GM21447 (cell line): ENCODE measurements around the gene RAC3.

Experiments used
- ATAC-seq: cut with Tn5 transposase; IDR thresholded peaks from one replicate; pipeline ENCODE4 v1.9.1; 2021; ENCODE audit not compliant: unreplicated experiment

The RAC3 gene

DNA sequence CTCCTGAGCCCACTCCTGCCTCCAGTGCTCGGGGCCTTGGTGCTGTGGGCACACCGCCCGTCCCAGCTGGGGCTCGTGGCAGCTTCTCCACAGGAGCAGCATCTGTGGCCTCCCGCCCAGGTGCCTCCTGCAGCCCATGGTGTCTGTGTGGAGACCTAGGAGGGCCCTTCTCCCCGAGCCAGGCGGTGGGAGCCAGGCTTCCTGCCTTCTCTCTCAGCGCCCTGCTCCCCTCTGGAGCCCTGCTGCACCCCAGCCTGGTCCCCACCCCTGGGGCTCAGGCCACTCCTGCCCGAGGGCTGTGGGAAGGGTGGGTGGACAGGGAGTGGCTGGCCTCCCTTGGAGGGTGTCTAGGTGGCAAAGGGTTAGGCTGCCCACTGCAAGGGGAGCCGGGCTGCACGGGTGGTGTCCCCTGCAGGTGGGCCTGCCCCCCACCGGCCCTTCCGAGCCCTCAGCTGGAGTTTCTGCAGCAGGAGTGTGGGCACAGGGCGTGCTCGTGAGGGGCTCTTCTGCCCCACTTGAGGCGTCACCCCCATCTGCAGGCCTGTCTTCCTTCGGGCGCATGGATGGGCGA lies 19.8 kb upstream of the RAC3 start:
- ATAC-seq, result no peak

DNA sequence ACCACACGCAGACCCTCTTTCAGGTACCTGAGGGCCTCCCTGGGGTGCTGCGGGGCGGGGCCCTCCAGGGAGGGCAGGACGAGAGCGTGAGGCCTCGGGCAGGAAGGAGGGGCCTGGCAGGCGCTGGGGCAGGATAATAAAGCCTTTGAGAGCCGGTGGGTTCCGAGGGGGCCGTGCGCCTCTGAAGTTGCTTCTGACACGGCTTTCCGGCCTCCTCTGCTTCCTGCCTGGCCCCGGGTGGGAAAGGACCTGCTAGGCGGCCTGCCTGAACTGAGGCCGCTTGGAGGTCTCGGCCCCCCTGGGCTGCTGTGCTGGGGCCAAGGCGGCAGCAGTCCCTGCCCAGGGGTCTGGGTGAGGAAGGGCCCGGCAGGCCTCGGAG lies 19.2 kb upstream of the RAC3 start:
- ATAC-seq, result no peak

DNA sequence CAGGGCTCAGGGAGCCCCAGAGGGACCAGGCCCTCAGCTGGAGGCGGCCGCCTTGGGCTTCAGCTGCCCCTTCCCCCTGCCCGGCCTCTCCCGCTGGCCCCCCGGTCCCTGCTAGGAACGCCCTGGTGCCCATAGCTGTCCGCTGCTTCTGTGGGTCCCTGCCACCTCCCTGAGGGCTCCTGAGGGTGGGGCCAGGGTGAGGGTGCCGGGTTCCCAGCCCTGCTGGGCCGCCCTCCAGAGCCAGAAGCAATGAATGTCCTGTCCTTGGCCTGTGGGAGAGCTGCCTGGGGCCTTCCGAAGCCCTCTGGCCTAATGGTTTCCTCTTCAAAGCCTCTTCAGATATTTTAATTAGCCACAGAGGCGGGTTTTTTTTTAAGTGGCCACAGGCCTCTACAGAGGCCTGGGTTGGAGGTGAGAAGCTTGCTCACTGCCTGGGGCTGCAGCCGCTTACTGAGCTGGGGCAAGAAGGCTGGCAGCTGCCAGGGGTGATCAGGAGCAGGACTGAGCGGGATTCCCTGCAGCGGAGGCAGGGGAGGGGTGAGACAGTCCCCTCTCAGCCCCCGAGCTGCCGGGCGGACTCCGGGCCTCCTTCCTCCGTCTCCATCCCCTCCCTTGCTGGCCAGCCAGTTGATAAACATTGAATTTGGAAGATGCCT lies 18.7 kb upstream of the RAC3 start:
- no peak for ATAC-seq

DNA sequence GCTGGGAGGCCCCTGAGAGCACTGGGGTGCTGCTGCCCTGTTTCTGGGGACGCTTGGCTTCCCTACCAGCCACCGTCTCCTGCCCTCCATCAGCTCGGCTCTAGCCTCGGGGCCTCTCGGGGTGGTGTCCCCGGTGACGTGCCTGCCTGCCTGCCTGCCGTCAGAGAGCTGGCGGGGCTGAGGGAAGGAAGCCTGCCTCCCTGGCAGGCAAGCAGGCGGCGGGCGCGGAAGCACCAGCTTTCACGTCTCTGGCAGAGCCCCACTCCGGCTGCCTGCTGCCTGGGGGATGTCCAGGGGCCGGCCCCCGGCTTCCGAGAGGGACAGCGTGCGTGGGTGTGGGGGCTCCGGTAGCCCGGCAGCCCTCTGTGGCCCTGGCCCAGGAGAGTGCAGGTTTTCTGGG lies 18.1 kb upstream of the RAC3 start:
- ATAC-seq, result no peak

DNA sequence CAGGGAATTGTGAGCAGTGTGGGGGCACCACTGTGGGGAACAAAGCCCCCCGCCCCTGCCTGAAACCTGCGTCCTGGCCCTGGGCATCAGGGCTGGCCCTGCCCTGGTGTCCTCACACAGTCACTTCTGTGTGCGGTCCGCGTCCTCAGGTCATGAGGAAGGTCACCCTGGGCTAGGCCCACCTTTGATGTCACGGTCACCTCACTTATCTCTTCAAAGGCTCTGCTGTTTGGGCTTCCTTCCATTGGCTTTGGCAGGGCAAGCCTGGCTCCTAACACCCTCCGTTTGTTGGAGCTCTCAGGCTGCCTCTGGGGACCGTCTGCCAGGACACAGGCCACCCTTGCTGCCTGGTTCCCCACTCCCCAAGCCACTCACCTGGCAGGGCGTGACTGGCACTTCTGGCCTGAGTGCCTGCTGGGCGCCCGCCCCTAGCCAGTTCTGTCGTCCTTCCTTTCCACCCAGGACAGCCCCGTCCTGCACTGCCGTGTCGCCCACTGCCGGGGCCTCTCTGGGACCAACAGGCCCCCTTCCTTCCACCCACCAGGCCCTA lies 17.6 kb upstream of the RAC3 start:
- ATAC-seq, result no peak

DNA sequence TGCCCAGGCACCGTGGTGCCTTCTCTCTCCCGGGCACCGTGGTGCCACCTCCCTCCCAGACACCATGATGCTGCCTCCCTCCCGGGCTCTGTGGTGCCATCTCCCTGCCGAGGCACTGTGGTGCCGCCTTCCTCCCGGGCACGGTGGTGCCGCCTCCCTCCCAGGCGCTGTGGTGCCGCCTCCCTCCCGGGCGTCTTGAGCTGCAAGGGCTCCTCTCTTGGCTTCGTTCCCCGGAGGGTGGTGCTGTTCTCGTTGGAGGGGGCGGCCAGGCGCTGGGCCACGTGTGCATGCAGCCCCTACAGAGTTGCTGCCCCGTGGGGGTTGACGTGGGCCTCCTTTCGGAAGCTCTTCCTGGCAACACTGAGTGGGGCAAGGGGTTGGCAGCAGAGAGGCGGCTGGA lies 17.0 kb upstream of the RAC3 start:
- ATAC-seq, result no peak

DNA sequence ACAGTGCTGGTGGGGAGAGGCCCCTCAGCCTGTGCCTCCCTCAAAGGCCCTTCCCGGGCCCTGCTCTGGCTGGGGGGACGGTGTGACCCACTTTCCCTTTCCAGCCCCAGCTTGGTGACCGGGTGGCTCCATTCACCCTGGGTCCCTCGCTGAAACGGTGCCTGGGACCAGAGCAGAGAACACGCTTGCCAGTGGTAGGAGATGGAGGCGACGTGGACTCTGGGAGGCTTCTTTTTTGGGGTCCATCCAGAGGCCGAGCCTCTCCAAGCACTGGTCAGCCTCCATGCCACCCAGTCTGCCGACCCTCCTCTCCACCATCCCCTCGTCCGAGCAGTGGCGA lies 16.5 kb upstream of the RAC3 start:
- no peak for ATAC-seq

DNA sequence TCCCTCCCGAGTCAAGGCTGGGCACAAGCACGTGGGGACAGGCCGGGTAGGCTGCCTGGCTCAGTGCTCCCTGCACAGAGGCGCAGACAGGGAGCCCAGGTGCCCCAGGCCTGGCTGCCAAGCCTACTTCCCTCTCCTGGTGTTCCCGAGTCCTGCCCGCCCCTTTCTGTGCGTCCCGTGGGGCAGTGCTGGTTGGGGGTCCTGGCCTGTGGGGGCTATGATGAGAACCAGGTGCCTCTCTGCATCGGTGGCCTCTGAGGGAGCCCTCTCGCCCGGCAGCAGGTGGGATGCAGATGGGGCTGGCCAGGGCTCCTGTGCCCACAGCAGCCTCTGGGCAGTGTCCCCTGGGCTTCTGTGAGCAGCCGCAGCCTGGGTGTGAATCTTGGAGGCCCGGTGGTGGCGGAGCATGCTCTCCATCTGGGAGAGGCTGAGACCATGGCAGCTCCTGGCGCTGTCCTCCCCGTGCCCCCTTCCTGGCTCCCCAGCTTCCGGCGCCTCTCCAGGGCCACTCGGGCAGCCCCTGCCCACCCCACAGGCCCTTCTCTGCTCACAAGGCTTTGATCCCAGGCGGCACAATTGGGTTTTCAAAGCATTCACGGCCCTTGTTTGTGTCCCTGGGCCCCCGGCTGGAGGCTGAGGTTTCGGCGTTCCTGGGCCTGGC lies 16.0 kb upstream of the RAC3 start:
- no peak for ATAC-seq

DNA sequence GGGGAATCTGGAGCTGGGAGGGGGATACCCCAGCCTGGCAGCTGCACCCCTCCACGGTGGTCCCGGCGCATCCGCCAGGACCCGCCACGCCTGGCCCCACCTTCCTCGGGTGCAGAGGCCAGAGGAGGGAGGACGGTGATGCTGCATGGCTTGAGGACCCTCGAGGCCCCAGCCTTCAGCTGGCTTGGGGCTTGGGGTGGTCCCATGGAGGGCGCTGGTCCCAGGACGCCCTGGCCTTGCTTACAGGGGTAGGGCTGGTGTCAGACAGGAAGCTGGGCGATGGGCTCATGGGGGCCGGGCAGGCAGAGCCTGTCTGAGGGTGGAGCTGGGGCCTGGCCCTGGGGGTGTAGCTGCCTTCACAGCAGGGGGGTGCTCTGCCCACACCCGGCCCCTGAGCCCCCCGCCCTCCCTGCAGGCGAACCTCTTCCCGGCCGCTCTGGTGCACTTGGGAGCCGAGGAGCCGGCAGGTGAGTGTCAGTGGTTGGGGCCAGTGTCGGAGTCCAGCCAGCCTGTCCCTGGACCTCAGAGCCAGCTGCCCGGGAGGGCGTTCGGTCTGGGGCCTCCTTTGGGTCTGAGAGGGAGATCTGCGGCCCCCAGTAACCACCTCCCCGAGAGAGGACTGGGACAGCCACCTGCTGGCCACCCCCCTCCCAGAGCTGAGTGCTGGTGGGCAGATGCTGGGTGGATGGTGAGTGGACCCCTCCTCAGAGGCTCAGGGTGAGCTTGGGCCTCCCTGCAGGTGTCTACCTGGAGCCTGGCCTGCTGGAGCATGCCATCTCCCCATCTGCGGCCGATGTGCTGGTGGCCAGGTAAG lies 15.2 kb upstream of the RAC3 start:
- ATAC-seq, result no peak

DNA sequence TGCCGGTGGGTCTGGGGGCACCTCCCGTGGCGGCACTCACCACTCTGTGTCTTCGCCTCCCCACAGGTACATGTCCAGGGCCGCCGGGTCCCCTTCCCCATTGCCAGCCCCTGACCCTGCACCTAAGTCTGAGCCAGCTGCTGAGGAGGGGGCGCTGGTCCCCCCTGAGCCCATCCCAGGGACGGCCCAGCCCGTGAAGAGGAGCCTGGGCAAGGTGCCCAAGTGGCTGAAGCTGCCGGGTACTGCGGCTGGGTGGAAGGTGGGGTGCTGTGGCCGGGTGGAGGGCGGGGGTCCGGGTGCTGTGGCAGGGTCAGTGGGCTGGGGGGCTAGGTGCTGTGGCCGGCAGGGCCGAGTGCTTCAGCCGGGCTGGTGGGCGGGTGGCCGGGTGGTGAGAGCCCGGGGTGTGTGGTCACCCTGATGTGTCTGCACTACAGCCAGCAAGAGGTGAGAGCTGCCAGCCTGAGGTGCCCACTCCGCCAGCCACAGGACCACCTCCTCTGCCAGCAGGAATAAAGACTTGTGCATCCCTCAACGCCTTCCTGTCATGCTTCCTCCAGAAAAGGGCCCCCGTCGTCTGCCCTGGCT lies 14.5 kb upstream of the RAC3 start:
- ATAC-seq, result no peak

DNA sequence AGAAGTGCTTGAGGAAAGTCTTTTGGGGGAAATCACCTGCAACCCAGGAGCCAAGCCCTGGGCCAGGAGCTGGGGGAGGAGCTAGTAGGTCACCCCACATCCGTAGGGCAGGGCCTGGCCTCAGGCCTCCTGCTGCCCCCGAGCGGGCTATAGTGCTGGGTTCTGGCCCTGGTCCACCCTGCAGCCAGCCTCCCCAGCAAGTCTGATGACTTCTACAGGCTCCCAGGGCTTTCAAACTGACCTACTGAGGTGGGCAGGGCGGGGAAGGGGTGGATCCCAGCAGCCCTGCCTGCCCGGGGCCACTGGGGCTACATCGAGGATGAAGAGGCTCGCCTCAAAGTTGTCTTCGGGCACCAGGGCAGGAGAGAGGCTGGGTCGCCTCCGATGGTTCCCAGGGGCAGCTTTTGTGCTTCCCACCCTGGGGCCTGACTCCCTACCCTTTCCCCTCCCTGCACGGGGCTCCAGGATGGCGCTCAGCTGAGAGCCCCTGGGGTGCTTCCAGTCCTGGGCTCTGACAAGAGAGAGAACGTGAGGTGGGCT lies 13.8 kb upstream of the RAC3 start:
- no peak for ATAC-seq

DNA sequence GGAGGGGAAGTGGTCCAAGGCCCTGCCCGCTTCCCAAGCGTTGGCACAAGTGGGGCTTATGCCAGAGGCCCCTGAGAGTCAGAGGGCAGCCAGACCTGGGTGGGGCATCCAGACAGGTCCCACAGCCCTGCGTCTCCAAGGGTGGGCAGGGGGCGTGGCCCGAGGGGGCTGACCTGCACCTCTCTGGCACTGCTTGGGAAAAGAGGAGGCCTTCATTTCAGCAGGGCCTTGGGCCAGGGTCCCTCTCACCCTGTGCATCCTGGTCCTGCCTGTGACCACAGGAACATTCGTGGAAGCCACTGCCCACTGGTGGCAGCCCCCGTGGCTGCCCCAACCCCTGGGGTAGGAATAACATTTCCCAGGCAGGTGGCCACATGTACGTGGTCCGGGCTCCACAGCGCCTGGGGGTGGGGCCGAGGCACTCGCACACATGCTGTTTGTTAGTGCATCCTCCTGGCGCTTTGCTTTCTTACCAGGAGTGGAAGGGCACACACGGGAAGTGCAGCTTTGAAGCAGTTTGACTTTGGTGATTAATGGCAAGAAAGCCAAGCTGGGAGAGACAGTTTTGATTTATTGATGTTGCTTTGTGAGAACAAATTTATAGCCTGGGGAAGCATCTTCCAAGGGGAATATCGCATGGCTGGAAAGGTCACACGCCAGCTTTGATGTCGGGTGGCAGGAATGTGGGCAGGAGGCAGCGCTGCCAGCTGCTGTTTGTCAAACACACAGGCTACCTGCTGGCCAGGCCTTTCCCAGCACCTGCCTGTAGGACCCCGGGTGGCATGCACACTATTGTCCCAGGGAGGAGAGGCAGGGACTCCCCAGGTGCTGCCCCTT lies 13.1 kb upstream of the RAC3 start:
- ATAC-seq, result no peak

DNA sequence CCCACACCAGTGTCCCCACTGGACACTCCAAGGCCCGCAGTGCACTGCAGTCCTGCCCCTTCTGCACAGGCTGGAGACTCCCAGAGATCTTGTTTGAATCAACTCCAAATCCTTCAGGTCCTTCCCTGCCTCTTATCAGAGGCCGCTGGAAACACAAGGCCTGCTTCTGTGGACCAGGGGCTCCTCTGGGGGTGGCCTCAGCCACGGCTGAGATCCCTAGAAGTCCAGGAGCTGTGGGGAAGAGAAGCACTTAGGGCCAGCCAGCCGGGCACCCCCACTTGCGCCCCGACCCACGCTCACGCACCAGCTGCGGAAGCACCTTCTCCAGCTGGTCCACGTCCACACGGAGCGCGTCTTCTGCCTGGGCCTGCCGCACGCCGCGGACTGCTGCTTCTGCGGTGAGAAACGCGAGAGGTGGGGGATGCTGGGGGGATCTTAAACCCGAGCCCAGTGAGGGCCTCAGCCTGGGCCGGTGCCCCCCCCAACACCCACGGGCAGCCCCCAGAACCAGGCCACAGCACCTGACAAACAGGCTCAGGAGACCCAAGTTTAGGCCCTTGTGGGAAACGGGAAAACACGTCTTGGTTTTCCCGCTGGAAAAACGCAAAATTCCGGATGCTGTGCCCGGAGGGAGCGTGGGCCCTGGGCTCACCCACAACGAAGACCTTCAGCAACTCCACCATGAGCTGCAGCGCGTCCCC lies 12.3 kb upstream of the RAC3 start:
- no peak for ATAC-seq

DNA sequence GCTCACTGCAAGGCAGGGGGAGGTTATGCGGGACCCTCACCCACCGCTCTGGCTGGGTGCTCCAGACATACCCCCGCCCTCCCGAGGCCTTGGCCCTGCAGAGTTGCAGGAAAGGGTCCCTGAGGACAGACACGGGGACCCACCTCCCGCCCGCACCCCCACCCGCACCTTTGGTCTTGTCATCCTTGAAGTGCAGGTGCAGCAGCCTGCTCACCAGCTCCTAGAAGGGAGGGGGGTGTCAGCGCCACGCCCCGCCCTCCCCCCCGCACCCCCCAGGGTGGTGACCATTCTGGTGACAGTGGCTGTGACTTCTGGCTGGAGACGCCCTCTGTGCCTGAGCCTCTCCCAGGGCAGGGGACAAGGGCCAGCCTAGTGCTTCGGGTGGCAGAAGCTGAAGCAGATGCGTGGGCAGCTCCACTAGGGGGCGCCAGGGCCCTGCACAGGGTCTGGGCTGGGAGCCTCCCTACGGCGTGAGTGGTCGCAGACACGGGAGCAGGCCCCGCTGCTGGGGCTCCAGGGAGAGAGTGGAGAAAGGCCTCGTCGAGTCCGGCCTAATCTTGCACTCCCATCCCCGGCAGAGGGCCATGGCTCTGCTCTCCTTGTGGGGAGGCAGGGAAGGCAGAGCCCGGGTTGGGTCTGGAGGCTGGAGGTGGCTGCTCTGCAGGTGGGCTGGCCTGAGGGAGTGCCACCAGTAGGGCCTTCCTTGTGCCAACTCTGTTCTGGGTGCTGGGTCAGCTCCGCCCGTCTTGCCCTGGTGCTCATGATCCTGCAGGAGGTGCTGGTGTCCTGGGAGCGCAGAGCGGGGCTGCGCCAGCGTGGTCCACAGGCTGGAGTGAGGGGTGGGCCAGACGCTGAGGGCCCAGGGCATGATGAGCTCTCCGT lies 11.5 kb upstream of the RAC3 start:
- ATAC-seq, result no peak

DNA sequence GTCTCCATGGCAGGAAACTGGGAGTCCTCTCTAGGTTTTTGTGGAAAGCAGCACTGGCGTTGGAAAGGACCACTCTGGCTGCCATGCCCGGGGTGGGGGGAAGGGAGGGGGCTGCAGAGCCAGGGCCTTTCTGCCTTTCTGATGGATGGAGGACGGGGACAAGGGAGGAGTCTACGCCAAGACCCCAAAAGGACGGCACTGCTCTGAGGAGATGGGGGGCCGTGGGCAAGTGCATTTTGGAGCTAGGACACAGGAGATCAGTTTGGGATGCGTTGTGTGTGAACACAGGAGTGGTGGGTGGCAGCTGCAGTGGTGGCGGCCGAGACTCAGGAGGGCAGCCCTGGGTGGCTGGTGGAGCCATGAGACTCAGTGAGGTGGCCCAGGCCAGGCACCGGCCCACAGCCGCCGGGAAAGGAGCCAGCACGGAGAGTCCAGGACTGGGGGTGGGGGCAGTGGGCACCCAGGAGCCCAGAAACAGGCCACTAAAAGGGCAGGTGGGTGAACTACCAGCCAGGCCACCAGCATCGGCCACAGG lies 10.8 kb upstream of the RAC3 start:
- no peak for ATAC-seq

DNA sequence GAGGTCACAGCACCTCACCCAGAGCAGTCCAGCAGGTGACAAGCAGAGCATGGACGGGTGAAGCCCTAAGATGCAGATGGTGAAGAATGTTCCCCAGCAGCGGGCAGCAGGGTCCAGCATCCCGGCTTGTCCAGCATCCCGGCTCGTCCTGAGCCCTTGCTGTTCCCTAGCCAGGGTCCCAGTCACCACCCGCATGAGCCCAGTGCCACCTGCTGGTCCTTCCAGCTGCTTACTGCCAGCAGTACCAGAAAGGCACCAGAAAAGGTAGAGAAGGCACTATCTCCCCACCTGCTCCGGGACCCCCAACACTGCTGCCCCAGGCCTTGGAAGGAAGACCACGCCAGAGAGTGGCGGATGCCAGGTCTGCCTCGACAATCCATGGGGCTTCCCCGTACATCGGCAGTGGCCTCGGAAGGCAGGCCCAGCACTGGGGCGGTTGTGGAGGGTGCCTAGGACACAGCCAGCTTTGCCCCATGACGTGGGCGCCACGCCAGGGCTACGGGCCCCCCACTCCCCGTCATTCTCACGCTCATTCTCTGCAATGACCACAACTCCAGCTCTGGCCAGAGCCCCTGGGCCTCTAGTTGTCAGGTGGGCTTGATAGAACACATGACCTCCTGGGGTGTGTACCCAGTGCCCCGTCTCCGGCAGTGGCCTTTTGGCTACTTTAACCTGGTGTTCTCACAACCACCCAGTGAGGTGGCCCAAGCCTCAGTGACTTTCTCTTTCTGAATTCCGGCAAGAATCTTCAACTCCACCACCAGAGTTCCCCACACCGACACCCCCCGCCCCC lies 10.2 kb upstream of the RAC3 start:
- no peak for ATAC-seq

DNA sequence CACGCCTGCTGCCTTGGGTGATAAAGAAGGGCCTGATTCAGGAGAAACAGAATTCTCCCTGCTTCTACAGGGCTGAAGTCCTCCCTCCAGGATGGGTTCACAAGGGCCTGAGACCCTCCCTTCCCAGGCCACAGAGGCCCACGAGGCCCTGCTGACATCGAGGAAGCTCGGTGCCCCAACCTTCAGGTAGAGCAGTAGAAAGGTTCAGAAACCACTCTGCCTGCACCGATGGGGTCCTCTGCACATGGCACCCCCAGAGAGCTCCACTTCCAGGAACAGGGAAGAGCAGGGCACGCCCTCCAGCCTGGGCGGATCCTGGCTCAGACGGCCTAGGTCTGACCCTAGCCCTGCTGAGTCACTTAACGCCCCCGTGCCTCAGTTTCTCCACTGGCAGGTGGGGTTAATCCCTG lies 9.6 kb upstream of the RAC3 start:
- no peak for ATAC-seq
